ENCODE measurements around the gene ST6GALNAC2.
"Not testable (repeated sequence)": the region's sequence is repeated elsewhere in the genome, so short reads cannot be mapped to it uniquely, and the experiment has no call there.

Gene ST6GALNAC2

GRCh38 chr17:76538941-76539570, 46.6 kb downstream of the ST6GALNAC2 start:
- no peak for DNase-seq

GRCh38 chr17:76538281-76538931, 47.3 kb downstream of the ST6GALNAC2 start:
- DNase-seq: no peak

GRCh38 chr17:76537578-76538280, 47.9 kb downstream of the ST6GALNAC2 start, which contains the start of gene CYGB:
Gene CYGB, minus strand, starts transcription at chr17:76537709. Its CDS starts 167 bp downstream, at chr17:76537542.
- DNase-seq: no peak

GRCh38 chr17:76537288-76537577, 48.4 kb downstream of the ST6GALNAC2 start:
- DNase-seq: no peak

GRCh38 chr17:76536511-76537287, 49.0 kb downstream of the ST6GALNAC2 start:
- no peak for DNase-seq

GRCh38 chr17:76535788-76536510, 49.7 kb downstream of the ST6GALNAC2 start:
- DNase-seq: no peak

GRCh38 chr17:76534831-76535732, 50.6 kb downstream of the ST6GALNAC2 start:
- no peak for DNase-seq

GRCh38 chr17:76533640-76534359, 51.9 kb downstream of the ST6GALNAC2 start:
- DNase-seq: not testable (repeated sequence)

GRCh38 chr17:76532072-76532651, 53.5 kb downstream of the ST6GALNAC2 start:
- DNase-seq: no peak

- DNase-seq: no peak
These were observed 54.1 kb downstream of the ST6GALNAC2 start for GRCh38 chr17:76531486-76532038.

GRCh38 chr17:76530811-76531485, 54.7 kb downstream of the ST6GALNAC2 start:
- DNase-seq: no peak

GRCh38 chr17:76530095-76530723, 55.5 kb downstream of the ST6GALNAC2 start:
- DNase-seq: no peak

GRCh38 chr17:76529224-76530094, 56.2 kb downstream of the ST6GALNAC2 start:
- no peak for DNase-seq

GRCh38 chr17:76528528-76529223, 57.0 kb downstream of the ST6GALNAC2 start:
- peak; percentile 16 for DNase-seq

GRCh38 chr17:76528156-76528527, 57.5 kb downstream of the ST6GALNAC2 start:
- DNase-seq: no peak

GRCh38 chr17:76527430-76528111, 58.1 kb downstream of the ST6GALNAC2 start:
- peak; percentile 76 for DNase-seq

GRCh38 chr17:76527016-76527415, 58.6 kb downstream of the ST6GALNAC2 start:
- not testable (repeated sequence) for DNase-seq
